ENCODE results near the gene CHERP.

CHERP gene

DNA sequence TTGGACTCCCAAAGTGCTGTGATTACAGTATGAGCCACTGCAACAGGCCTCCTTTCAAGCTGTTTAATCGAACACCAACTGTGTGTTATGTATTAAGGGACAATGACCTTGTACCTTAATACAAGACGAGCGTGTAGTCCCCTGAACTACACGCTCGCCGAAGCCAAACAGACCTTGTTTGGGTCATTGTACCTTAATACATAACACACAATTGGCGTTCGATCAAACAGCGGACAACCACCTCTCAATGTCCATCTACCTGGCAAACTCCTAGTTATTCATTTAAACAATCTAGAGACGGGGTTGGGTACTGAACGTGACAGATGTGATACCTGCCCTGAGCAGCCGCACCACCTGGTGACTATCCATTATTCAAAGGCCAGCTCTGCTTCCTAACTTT is 1.3 kb downstream of the CHERP start:
- DNase-seq = no peak

GRCh38 chr19:16537111-16537510 is 5.1 kb downstream of the CHERP start:
- DNase-seq = no peak

DNA sequence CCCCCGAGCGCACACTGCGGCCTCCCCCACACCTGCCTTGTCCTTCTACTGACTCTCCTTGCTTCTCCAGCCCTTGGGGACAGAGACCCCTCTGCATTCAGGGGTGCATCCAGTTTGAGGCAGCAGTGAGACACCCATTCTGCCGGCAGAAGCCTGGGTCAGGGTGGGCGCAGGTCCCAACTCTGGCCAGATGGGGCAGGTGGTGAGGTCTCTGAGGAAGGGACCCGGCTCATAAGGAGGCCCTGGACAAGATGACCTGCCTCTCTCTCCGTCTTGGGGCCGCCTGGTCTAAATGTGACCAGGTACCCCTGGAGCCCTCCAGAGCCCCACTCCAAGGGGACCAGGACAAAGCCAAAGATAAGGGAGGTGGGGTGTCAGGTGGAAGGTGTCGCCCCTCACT is 6.1 kb downstream of the CHERP start:
- no peak for DNase-seq

GRCh38 chr19:16535381-16535780 is 6.9 kb downstream of the CHERP start:
- no peak for DNase-seq

GRCh38 chr19:16532440-16533234 is 9.6 kb downstream of the CHERP start:
- DNase-seq = no peak

DNA sequence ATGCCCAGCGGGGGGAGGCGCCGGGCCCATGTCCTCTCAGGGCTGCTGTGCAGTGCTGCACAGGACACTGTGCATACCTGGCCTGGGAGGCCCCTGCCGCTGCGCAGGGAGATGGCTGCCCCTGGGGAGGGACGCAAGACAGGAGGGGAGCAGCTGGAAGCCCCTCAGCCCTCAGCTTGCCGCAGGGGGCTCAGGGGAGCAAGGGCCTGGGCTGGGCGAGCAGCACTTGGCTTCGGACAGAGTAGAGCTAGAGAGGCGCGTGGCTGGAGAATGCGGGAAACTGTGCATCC is 10.9 kb downstream of the CHERP start:
- no peak for DNase-seq

GRCh38 chr19:16530540-16531379 is 11.5 kb downstream of the CHERP start:
- no peak for DNase-seq

- DNase-seq = no peak
These were observed 12.6 kb downstream of the CHERP start for GRCh38 chr19:16529466-16530144.

DNA sequence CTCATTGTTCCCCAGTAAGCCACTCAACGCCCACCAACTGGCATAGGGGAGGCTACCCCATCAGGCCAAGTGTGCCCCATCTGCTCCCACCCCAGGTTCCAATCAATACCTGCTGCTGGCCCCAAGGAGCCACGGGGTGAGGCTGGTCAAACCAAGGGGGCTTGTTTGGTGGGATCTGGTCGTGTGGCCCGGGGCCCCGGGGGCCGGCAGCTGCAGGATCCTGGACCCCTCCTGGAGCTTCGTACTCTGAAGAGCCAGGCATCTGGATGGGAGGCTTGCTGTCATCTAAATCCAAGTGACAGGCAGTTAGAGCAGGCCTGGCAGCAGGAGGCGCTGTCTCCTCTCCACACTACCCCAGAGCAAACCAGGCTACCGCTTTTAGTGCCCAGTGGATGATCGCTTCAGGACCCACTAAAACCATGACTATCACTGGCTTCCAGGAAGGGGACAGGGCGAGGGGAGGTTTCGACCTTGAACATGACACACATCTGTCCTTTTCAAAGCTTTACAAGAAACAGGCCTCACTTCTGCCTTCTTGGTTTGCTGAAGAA is 14.2 kb downstream of the CHERP start:
- no peak for DNase-seq

GRCh38 chr19:16527334-16527935 is 14.8 kb downstream of the CHERP start:
- DNase-seq = no peak

DNA sequence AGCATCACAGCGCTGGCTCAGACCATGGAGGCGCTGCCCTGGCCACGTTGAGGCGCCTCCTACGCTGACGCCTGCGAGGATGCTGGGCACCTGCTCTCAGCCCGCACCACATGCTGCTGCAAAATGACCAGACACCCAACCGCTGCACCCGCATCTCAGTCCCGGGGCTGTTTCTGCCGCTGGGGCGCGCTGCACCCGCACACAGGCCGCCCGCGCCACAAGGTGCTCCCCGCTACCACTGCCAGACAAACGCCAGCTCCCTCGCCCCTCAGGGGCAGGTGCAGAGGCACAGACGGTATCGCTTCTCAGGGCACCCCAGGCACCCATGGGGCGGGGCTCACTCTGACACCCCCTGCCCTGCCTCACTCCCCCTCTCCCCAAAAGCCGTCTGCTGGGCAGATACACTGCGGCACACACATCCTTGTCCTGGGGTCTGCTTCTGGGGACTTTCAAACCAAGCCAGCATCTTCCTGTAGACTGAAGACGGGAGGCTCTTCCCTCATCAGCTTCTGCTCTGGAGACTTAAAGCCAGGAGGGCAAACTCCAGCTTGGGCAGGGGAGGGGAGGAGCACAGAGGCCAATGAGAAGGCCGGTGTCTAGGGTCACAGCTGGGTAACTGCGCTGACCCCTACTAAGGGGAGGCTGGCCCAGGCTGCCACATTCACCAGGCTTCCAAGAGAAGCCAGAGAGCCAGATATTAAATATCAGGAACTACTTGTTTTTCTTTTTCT is 16.3 kb downstream of the CHERP start:
- no peak for DNase-seq

- no peak for DNase-seq
These were observed 17.1 kb downstream of the CHERP start for GRCh38 chr19:16524991-16525734.

DNA sequence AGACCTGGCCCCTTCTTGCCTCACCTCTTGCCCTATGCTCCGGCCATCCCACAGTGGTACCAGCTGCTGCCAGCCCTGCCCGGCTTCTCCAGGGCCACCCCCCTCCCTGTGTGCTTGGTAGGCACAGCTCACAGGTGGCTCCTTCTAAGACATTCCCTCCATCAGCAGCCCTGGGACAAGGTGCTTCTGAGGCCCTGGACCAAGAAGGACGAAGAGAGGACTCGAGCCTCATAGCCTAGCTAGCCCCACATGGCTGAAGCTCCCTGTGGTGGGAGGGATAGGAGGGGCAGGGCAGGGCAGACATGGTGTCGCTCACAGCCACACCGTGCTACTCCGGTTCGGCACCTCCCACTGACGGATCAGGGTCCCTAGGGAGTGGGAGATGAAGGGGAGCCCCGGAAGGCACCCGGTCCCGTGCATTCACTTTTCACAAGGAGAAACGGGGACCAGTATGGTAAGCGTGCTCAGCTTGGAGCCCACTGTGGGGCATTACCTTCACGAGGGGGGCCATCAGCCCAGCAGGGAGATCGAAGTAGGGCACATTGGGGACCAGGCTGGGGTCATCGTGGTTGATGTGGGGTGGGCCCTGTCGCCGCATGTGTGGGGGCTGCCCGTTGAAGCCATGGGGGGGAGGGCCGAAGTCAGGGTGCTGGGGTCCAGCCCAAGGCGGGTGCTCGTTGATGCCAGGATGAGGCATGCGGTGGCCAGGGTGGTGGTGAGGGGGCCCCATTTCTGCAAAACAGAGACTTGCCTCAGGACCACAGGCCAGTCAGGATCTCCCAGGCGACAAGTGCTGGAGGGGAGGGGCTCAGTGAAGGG is 19.5 kb downstream of the CHERP start:
- no peak for DNase-seq

DNA sequence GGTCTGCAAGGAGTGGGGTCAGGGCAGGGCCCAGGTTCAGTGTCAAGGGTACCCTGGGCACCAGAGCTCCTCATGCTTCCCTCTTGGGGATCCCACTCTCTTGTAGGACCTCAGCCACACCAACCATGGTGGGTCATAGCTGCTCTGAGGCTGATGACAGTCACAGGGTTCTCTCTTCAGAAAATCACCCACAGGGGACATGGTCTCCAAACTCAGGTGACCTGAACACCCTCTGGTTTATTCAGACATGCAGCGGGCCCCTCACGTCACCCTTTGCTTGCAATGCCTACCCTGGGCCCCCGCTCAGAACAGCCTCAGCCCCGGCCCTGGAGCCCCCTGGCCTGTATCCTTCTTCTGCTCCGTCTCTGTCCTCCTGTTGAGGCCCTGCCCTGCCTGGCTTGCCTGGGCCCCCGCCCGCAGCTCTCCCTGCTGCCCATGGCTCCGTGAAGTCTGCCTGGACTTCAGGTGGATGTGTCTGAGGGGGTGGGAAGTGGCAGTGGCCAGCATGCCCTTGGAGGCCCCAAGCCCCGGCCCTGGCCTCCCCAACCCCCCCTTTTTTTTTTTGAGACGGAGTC is 20.4 kb downstream of the CHERP start:
- no peak for DNase-seq

DNA sequence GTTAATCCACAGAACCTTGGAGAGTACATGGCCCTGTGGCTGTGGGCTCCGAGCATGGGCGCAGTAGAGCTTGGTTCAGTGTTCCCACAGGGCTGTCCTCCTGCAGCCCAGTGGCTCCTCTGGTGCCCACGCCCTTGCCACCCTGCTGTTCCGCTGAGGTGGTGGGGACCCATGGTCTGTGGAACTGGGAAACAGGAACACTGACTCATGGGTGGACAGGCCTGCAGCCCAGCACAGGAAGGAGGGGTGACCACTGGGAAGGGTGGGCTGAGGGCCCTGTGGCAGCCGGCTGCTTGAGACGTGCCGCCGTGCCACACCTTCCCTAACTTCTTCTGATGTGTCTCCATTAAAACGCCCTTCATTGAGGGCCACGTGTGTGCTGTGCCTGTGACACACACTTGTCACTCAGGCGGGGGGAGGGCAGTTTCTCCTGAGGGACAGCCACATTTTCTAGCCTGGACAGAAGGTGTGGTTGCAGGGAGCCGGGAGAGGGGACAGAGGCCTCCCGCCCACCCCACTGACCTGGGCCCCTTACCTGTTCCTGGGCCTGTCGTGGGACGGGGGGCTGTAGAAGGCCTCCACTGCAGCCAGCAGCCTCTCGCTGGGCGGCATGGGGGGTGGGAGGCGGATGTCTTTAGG is 21.1 kb downstream of the CHERP start:
- no peak for DNase-seq

DNA sequence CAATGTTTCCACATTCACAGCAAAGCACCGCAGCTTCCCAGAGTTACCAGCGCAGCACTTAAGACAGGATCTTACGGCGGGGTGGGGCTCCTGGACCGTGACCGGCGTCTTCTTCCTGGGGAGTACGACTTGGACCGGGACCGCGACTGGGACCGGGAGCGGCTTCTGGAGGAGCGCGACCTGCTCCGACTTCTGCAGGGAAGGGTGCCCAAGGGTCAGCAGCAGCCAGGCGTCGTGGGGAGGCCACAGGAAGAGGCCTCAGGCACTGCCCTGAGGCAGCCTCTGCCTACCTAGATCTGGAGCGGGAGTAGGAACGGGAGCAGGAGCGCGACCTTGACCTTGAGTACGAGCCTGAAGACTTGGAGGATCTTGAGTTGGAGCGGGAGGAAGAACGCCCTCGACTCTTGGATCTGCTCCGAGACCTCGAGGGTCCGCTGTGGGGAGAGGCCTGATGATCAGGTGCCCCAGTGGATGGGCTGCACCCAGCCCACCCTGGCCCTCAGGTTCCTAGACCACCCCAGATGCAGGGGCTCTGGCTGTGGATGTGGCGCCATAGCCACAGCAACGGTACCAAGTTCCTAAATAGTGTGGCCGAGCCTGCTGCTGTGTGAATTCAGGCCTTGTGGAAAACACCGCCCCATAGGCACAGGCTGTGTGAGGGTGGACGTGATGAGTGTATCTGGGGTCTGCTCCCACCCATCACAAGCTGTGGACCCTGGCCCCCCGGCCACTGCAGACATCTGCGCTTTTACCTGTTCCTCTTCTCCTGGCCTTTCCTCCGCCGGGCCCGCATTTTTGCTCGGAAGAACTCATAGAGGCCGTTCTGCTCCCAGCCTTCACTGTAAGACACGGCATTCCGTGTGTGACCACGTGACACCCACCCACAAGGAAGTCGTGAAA is 21.9 kb downstream of the CHERP start:
- no peak for DNase-seq

DNA sequence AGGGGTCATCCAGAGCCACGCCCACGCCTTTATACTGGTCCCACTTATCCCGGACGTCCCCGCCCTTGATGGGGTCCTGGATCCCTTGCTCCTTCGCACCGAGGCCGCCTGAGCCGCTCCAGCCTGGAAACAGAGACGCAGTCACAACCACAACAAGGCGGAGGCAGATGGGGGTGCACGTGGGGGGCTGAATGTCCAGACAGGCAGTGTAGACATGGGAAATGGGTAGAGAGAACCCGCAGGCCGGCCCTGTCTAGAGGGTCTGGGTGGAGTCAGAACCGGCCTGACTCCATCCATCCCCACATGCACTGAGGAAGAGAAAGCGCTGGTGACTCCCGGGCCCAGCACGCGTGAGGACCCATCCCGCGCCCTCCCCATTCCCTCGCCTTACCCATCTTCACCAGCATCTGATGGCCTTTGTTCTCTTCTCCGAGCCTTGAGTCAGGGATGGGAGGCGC is 23.0 kb downstream of the CHERP start:
- DNase-seq = no peak

DNA sequence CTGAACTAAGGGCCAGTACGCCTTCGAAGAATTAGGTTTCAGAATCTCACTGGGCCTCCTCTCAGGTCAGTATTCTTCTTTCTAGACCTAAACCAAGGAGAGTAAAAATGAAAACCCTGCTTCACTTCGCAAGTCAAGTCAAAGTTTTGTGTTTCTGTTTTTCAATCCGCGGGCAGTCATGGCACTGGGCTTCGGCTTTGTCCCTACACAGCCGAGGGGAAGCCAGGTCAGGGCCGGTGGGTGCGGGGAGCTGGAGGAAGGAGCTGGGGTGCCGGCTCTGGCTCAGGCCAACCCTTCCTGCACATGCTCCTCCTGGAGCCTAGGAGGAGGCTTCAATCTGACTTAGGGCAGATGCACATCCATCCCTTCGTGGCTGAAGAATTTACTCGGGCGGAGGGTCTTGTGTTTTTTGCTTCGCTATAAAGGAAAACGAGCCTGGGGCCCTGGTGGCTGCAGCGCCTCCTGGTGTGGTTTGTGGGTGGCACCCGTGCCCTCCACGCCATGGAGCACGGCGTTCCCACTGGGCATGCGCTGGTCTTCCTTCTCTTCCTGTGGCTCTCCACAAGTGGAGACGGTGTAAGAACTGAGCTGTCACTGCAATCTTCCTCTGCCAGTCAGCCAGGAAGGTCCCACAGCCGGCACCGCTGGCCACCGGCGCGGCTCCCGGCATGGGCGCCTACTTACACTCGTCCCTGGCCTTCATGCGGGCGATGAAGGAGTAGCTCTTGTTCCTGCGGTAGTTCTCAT is 23.6 kb downstream of the CHERP start:
- DNase-seq = no peak

Measured in NCI-H2029 treated with DMSO at 0.1 percent for 48 hours (cell line).